IMR-90 (cell line): Measurements from ENCODE around the gene HTATSF1. TPM values are rescaled to one million over a fixed set of nuclear protein-coding genes. Genes with fewer than 3 reads are reported as not detected.

Experiments
- ATAC-seq: fragments of 200-7000 bp; cut with Tn5 transposase; 2 replicates; pipeline ENCODE4 v1.9.1; 2020; ENCODE audit warnings: low read depth, mild to moderate bottlenecking, moderate library complexity
- BruUV-seq: library from RNA; stranded (reverse); fragments of 400-500 nt; replicated peaks from 2 replicates; lab custom pipeline; 2021; lab: Mats Ljungman, UMichigan
- CTCF ChIA-PET: fragments of 300-600 bp; formaldehyde crosslinking; extraction: SDS; loops from one replicate; lab custom pipeline; 2021; ENCODE audit warnings: antibody characterized with exemption; lab: Yijun Ruan, JAX
- POLR2A ChIA-PET: fragments of 300-600 bp; sonication (Branson Sonifier 250); formaldehyde crosslinking; loops from one replicate; lab custom pipeline; 2022; ENCODE audit warnings: antibody characterized with exemption; ENCODE audit not compliant: unreplicated experiment; lab: Charles Lee
- DNase-seq: peaks from one replicate; pipeline ENCODE4 v3.0.0; 2013
- H2AFZ ChIP-seq: replicated peaks from 2 replicates; pipeline ENCODE3; 2013; ENCODE audit warnings: low read length, mild to moderate bottlenecking; ENCODE audit not compliant: poor library complexity
- H2AK5ac ChIP-seq: 2 replicates; pipeline ENCODE4 v1.6.1; 2013; ENCODE audit warnings: low read depth, low read length, inconsistent platforms
- H2AK9ac ChIP-seq: replicated peaks from 2 replicates; pipeline ENCODE3; 2013; ENCODE audit warnings: mild to moderate bottlenecking, low read depth, low read length, moderate library complexity; ENCODE audit not compliant: poor library complexity
- H2BK120ac ChIP-seq: 2 replicates; pipeline ENCODE4 v1.6.1; 2013; ENCODE audit warnings: low read depth, low read length, inconsistent platforms
- H2BK15ac ChIP-seq: 3 replicates; pipeline ENCODE4 v1.6.1; 2013; ENCODE audit warnings: low read depth, low read length, inconsistent platforms
- H2BK20ac ChIP-seq: 2 replicates; pipeline ENCODE4 v1.6.1; 2013; ENCODE audit warnings: low read depth, mild to moderate bottlenecking, inconsistent platforms, low read length, moderate library complexity
- H2BK5ac ChIP-seq: 2 replicates; pipeline ENCODE4 v1.6.1; 2013; ENCODE audit warnings: mild to moderate bottlenecking, low read depth, low read length, inconsistent platforms; ENCODE audit not compliant: poor library complexity, severe bottlenecking
- H3K14ac ChIP-seq: replicated peaks from 2 replicates; pipeline ENCODE4 v1.6.1; 2013; ENCODE audit warnings: low read depth, low read length, inconsistent platforms
- H3K18ac ChIP-seq: 2 replicates; pipeline ENCODE4 v1.6.1; 2013; ENCODE audit warnings: low read depth, low read length, control low read depth
- H3K23ac ChIP-seq: 2 replicates; pipeline ENCODE4 v1.6.1; 2013; ENCODE audit warnings: low read depth, low read length, inconsistent platforms
- H3K27ac ChIP-seq: 2 replicates; pipeline ENCODE4 v1.5.1; 2013; ENCODE audit warnings: mild to moderate bottlenecking, control low read depth, low read length; ENCODE audit not compliant: insufficient read depth
- H3K27me3 ChIP-seq: 2 replicates; pipeline ENCODE4 v1.6.1; 2013; ENCODE audit warnings: low read length; ENCODE audit not compliant: control insufficient read depth, insufficient read depth
- H3K36me3 ChIP-seq: 2 replicates; pipeline ENCODE4 v1.6.1; 2013; ENCODE audit warnings: low read length, mixed read lengths; ENCODE audit not compliant: control insufficient read depth, insufficient read depth
- H3K4ac ChIP-seq: 2 replicates; pipeline ENCODE4 v1.6.1; 2013; ENCODE audit warnings: low read depth, low read length, inconsistent platforms
- H3K4me1 ChIP-seq: 2 replicates; pipeline ENCODE4 v1.6.1; 2013; ENCODE audit warnings: low read length, mixed read lengths; ENCODE audit not compliant: control insufficient read depth, insufficient read depth
- H3K4me2 ChIP-seq: 2 replicates; pipeline ENCODE4 v1.6.1; 2013; ENCODE audit warnings: low read depth, mild to moderate bottlenecking, control low read depth, low read length, moderate library complexity
- H3K4me3 ChIP-seq: 2 replicates; pipeline ENCODE4 v1.5.1; 2013; ENCODE audit warnings: low read depth, mild to moderate bottlenecking, control low read depth, low read length, moderate library complexity; ENCODE audit not compliant: insufficient read depth
- H3K56ac ChIP-seq: 2 replicates; pipeline ENCODE4 v1.6.1; 2013; ENCODE audit warnings: low read length, inconsistent platforms; ENCODE audit not compliant: insufficient read depth; ENCODE audit errors: extremely low read depth
- H3K79me1 ChIP-seq, 2 experiments: 2 replicates each; pipeline ENCODE4 v1.6.1; 2013; ENCODE audit warnings: low read length in 2 of 2, inconsistent platforms in 1 of 2, low read depth in 1 of 2
- H3K9ac ChIP-seq: 2 replicates; pipeline ENCODE4 v1.6.1; 2013; ENCODE audit warnings: low read depth, low read length, control low read depth
- H3K9me1 ChIP-seq: 2 replicates; pipeline ENCODE4 v1.6.1; 2013; ENCODE audit warnings: low read length, inconsistent platforms; ENCODE audit not compliant: insufficient read depth
- H3K9me3 ChIP-seq: 2 replicates; pipeline ENCODE4 v1.6.1; 2013; ENCODE audit warnings: low read length; ENCODE audit not compliant: control insufficient read depth, insufficient read depth
- H4K20me1 ChIP-seq: 2 replicates; pipeline ENCODE4 v1.6.1; 2013; ENCODE audit warnings: low read length, inconsistent platforms; ENCODE audit not compliant: insufficient read depth
- H4K5ac ChIP-seq: 2 replicates; pipeline ENCODE4 v1.6.1; 2013; ENCODE audit warnings: mild to moderate bottlenecking, low read depth, low read length, control low read depth
- H4K8ac ChIP-seq, 2 experiments: 2 replicates each; pipeline ENCODE4 v1.6.1; 2013; ENCODE audit warnings: low read depth in 2 of 2, low read length in 2 of 2, control low read depth in 1 of 2, inconsistent platforms in 1 of 2
- H4K91ac ChIP-seq: 2 replicates; pipeline ENCODE4 v1.6.1; 2013; ENCODE audit warnings: low read depth, low read length, inconsistent platforms; ENCODE audit not compliant: insufficient read depth
- BHLHE40 ChIP-seq: fragments of 150-350 bp; IDR thresholded peaks from 2 replicates; pipeline ENCODE4 v1.6.1; 2016; ENCODE audit warnings: mild to moderate bottlenecking, low read depth, low read length
- CEBPB ChIP-seq: IDR thresholded peaks from 2 replicates; pipeline ENCODE4 v1.6.1; 2012; ENCODE audit warnings: low read depth, low read length, improper control_type of control experiment
- CHD1 ChIP-seq: IDR thresholded peaks from 2 replicates; pipeline ENCODE4 v1.6.1; 2012; ENCODE audit warnings: low read depth, low read length, improper control_type of control experiment
- MAZ ChIP-seq: IDR thresholded peaks from 2 replicates; pipeline ENCODE4 v1.6.1; 2012; ENCODE audit warnings: low read depth, mild to moderate bottlenecking, low read length, improper control_type of control experiment, moderate library complexity, borderline replicate concordance
- NFE2L2 ChIP-seq: fragments of 150-350 bp; IDR thresholded peaks from 2 replicates; pipeline ENCODE4 v1.6.1; 2016; ENCODE audit warnings: low read depth, mild to moderate bottlenecking, low read length
- POLR2A ChIP-seq: IDR thresholded peaks from 2 replicates; pipeline ENCODE4 v1.6.1; 2012; ENCODE audit warnings: mild to moderate bottlenecking, low read depth, low read length
- RAD21 ChIP-seq: IDR thresholded peaks from 2 replicates; pipeline ENCODE4 v1.6.1; 2012; ENCODE audit warnings: low read length, improper control_type of control experiment
- RFX5 ChIP-seq: IDR thresholded peaks from 2 replicates; pipeline ENCODE4 v1.8.0; 2012; ENCODE audit warnings: low read depth, mild to moderate bottlenecking, low read length, moderate library complexity
- WGBS, 2 experiments: methylation state at CpG; one replicate each; pipeline versions ENCODE4 v1.1.5 to v1.1.7; 2013; ENCODE audit warnings: missing lambda C conversion rate in 2 of 2; ENCODE audit not compliant: insufficient read length in 1 of 2; ENCODE audit errors: extremely low coverage in 2 of 2; 5-methylcytosine and 5-hydroxymethylcytosine counted together
- dilution Hi-C: fragments of 300-500 bp; cut with HindIII; formaldehyde crosslinking; loops from one replicate; pipeline ENCODE4 v1.14.3; 2018; ENCODE audit warnings: low sequenced_read_pairs; ENCODE audit not compliant: unreplicated experiment
- in situ Hi-C: fragments of 300-500 bp; cut with MboI; formaldehyde crosslinking; loops from 3 replicates; pipeline ENCODE4 v1.14.3; 2019; ENCODE audit warnings: low sequenced_read_pairs, inconsistent platforms, mixed read lengths
- intact Hi-C: fragments of 100-400 bp; cut with micrococcal nuclease; formaldehyde crosslinking; loops from 2 replicates; pipeline ENCODE4 v1.10.0; 2022
- polyA plus RNA-seq, 3 experiments: library from polyadenylated mRNA; depleted of rRNA; stranded (reverse); fragments of >200 nt; gene quantifications; 2 replicates each; pipeline ENCODE4 v1.2.3, GENCODE V29; 2012; ENCODE audit warnings: low replicate concordance in 1 of 3
- total RNA-seq: library from RNA; depleted of rRNA; stranded (reverse); fragments of >200 nt; gene quantifications from 2 replicates; pipeline ENCODE4 v1.2.3, GENCODE V29; 2012
- TF ChIP-seq, protein P1 (sequence below): conservative IDR thresholded peaks from 2 replicates; pipeline ENCODE4 v1.5.1; 2012; ENCODE audit warnings: mild to moderate bottlenecking, low read depth, low read length, improper control_type of control experiment
- TF ChIP-seq, protein P2 (sequence below): fragments of 150-350 bp; IDR thresholded peaks from 2 replicates; pipeline ENCODE4 v1.6.1; 2017; ENCODE audit warnings: mild to moderate bottlenecking, antibody characterized with exemption, low read length, low read depth
- TF ChIP-seq, protein P3 (sequence below): fragments of 150-350 bp; IDR thresholded peaks from 2 replicates; pipeline ENCODE4 v1.6.1; 2016; ENCODE audit warnings: low read depth, mild to moderate bottlenecking, low read length, moderate library complexity, borderline replicate concordance

HTATSF1 gene
- total and polyA plus RNA-seq, 2 of the 4 experiments (the other 2 are of a cell fraction): 6.8 to 19.0 TPM

DNA sequence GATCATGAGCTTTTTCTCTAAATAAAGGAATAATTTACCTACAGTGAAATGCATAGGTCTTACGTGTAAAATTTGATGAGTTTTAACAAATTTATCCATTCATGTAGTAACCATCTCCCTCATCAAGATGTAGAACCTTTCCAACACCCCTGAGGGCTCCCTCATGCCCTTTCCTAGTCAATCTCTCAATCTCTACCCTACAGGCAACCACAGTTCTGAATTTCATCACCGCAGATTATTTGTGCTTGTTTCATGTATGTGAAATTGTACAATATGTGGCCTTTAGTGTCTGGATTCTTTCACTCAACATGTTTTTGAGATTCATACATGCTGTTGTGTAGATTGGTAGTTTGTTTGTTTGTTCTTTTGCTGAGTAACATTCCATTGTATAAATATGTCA is 36.7 kb downstream of the HTATSF1 start:
- Histone ChIP-seq H3K56ac (no peak overlapping the region), H3K27me3 (peaks cover 7% of the 10 kb centered on the region), H4K91ac (no peak overlapping the region), H4K8ac (no peak overlapping the region), H3K18ac (no peak overlapping the region), H4K5ac (no peak overlapping the region), H2AK5ac (no peak overlapping the region), H3K23ac (no peak overlapping the region), H3K36me3 (no peaks in the 10 kb centered on the region), H2BK20ac (no peak overlapping the region), H3K9me1 (no peaks in the 10 kb centered on the region), H3K14ac (no peak overlapping the region), H2AFZ (no peak overlapping the region), H3K9me3 (no peaks in the 10 kb centered on the region), H3K27ac (no peak overlapping the region), H3K4me1 (no peaks in the 10 kb centered on the region), H3K9ac (no peak overlapping the region), H3K4me2 (no peak overlapping the region), H2BK15ac (no peak overlapping the region), H4K20me1 (no peaks in the 10 kb centered on the region), H3K79me1 (no peaks in the 10 kb centered on the region), H2AK9ac (no peak overlapping the region), H3K4ac (no peak overlapping the region), H2BK5ac (no peak overlapping the region), H3K4me3 (no peak overlapping the region), H2BK120ac (no peak overlapping the region)
- CTCF ChIA-PET: no interaction called here
- no peak for DNase-seq
- no CpG with 5 or more reads among the region's 2 CpGs for WGBS, 2 experiments
- intact Hi-C loops (no loop called here), in situ Hi-C loops (no loop called here), dilution Hi-C loops (no loop called here)
- no TSS peak for BruUV-seq
- TF ChIP-seq BHLHE40 (no peak), CHD1 (no peak), POLR2A (no peak), NFE2L2 (no peak), RFX5 (no peak), MAZ (no peak), RAD21 (no peak), CEBPB (no peak)
- TF ChIP-seq, protein P1, sequence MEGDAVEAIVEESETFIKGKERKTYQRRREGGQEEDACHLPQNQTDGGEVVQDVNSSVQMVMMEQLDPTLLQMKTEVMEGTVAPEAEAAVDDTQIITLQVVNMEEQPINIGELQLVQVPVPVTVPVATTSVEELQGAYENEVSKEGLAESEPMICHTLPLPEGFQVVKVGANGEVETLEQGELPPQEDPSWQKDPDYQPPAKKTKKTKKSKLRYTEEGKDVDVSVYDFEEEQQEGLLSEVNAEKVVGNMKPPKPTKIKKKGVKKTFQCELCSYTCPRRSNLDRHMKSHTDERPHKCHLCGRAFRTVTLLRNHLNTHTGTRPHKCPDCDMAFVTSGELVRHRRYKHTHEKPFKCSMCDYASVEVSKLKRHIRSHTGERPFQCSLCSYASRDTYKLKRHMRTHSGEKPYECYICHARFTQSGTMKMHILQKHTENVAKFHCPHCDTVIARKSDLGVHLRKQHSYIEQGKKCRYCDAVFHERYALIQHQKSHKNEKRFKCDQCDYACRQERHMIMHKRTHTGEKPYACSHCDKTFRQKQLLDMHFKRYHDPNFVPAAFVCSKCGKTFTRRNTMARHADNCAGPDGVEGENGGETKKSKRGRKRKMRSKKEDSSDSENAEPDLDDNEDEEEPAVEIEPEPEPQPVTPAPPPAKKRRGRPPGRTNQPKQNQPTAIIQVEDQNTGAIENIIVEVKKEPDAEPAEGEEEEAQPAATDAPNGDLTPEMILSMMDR: no peak
- TF ChIP-seq, protein P2, sequence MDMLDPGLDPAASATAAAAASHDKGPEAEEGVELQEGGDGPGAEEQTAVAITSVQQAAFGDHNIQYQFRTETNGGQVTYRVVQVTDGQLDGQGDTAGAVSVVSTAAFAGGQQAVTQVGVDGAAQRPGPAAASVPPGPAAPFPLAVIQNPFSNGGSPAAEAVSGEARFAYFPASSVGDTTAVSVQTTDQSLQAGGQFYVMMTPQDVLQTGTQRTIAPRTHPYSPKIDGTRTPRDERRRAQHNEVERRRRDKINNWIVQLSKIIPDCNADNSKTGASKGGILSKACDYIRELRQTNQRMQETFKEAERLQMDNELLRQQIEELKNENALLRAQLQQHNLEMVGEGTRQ: no peak
- TF ChIP-seq, protein P3, sequence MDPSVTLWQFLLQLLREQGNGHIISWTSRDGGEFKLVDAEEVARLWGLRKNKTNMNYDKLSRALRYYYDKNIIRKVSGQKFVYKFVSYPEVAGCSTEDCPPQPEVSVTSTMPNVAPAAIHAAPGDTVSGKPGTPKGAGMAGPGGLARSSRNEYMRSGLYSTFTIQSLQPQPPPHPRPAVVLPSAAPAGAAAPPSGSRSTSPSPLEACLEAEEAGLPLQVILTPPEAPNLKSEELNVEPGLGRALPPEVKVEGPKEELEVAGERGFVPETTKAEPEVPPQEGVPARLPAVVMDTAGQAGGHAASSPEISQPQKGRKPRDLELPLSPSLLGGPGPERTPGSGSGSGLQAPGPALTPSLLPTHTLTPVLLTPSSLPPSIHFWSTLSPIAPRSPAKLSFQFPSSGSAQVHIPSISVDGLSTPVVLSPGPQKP: no peak
- ATAC-seq: no peak
- POLR2A ChIA-PET: no interaction called here
